ENCODE data around the gene LRRC37A. TPM values are rescaled to one million over a fixed set of nuclear protein-coding genes. Genes with fewer than 3 reads are reported as not detected.
"Not testable (repeated sequence)": the region's sequence is repeated elsewhere in the genome, so short reads cannot be mapped to it uniquely, and the experiment has no call there.

Gene LRRC37A
- polyA plus RNA-seq, 4 donors, result 0.27 to 5.9 (median 1.5) TPM

DNA sequence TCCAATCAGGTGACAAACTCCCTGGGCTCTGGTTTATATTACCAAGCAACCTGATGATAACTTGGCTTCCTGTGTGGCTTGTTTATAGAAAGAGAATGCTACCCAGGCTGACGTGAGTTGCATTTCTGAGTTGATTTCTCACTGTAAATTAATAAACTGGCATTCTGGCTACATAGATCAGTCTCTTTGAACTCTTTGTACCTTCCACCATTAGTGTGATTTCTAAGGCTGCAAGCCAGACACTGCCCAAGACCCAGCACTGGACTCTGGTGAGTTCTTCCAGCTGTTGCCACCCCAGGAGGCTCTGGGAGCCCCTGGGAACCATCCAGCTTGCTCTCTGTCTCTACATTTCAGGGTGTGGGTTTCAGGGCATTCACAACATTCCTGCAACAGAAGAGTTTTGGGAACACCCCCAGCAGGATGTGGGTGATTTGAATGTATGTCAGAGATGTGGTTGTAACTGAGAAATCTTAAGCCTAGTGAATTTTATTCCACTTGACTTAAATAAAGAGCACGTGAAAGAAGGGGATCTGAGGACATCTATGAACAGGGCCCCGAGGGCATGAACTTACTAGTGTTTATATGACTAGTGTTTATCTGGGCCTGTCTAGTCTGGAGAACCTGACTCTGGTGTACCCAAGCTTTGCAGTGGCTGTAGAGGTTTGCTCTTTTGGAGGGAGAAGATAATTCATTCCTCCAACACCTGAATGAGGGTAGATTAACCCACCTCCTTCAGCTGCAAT is 30.3 kb upstream of the LRRC37A start:
- Histone ChIP-seq H3K27ac (ENCODE audit: low read depth in 1 of 3, low read length in 2 of 3) (peak overlapping the region in 2 of 3 donors; percentile 60 to 74), H3K27me3 (ENCODE audit: control insufficient read depth in 3 of 3, insufficient read depth in 3 of 3, low read length in 3 of 3) (no peaks in the 10 kb centered on the region), H3K4me3 (ENCODE audit: low read depth in 1 of 3, low read length in 3 of 3) (no peak overlapping the region), H3K36me3 (ENCODE audit: control insufficient read depth in 3 of 3, insufficient read depth in 2 of 3, low read depth in 1 of 3, low read length in 3 of 3) (no peaks in the 10 kb centered on the region), H3K4me1 (ENCODE audit: control insufficient read depth in 3 of 3, insufficient read depth in 2 of 3, low read depth in 1 of 3, low read length in 2 of 3) (peaks cover 0 to 13% (median 0%) of the 10 kb centered on the region in 3 donors), H3K9me3 (ENCODE audit: control insufficient read depth in 2 of 2, insufficient read depth in 1 of 2, low read depth in 1 of 2, low read length in 1 of 2) (no peaks in the 10 kb centered on the region)
- no peak for FAIRE-seq
- 46 to 55% (median 48%) methylated on average over 3 of the region's 3 CpGs for WGBS, 3 donors
- peak; percentile 37 to 42 for DNase-seq

DNA sequence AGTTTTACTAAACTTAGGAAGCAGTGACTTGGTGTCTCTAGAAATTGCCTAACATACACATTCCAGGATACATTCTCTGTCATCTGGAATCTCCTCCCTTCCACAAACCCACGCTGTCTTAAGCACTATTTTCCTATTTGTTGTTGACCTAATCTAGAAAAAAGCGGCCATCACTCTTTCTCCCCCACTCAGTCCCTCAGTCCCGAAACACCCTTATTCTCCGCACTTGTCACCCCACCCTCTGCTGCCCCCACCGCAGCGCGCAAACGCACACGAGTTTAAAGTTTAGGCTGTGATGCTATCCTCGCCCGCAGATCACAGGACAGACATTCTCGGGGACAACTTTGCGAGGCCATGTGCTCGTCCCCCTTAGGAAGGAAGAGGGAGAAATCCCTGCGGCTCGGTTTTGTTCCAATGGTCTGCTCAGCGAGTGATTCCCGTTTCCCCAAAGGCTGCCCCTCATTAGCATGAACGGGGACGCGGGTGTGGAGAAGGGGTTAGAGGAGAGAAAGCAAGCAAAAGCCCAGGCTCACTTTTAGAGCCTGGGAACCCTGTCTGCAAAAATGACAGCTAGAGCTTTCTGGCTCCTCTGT is 28.8 kb upstream of the LRRC37A start:
- peaks cover 0 to 13% (median 0%) of the 10 kb centered on the region in 3 donors for H3K4me1 ChIP-seq (ENCODE audit: control insufficient read depth in 3 of 3, insufficient read depth in 2 of 3, low read depth in 1 of 3, low read length in 2 of 3)
- peak overlapping the region; percentile 85 to 93 (median 88) for H3K27ac ChIP-seq (ENCODE audit: low read depth in 1 of 3, low read length in 2 of 3)
- not testable (repeated sequence) for H3K36me3 ChIP-seq (ENCODE audit: control insufficient read depth in 3 of 3, insufficient read depth in 2 of 3, low read depth in 1 of 3, low read length in 3 of 3); H3K27me3 ChIP-seq (ENCODE audit: control insufficient read depth in 3 of 3, insufficient read depth in 3 of 3, low read length in 3 of 3); H3K9me3 ChIP-seq (ENCODE audit: control insufficient read depth in 2 of 2, insufficient read depth in 1 of 2, low read depth in 1 of 2, low read length in 1 of 2); FAIRE-seq
- DNase-seq, result peak in 1 of 2 donors; percentile 59
- 15 to 27% (median 22%) methylated on average over 21 of the region's 21 CpGs for WGBS, 3 donors
- peak overlapping the region; percentile 23 to 76 (median 58) for H3K4me3 ChIP-seq (ENCODE audit: low read depth in 1 of 3, low read length in 3 of 3)

DNA sequence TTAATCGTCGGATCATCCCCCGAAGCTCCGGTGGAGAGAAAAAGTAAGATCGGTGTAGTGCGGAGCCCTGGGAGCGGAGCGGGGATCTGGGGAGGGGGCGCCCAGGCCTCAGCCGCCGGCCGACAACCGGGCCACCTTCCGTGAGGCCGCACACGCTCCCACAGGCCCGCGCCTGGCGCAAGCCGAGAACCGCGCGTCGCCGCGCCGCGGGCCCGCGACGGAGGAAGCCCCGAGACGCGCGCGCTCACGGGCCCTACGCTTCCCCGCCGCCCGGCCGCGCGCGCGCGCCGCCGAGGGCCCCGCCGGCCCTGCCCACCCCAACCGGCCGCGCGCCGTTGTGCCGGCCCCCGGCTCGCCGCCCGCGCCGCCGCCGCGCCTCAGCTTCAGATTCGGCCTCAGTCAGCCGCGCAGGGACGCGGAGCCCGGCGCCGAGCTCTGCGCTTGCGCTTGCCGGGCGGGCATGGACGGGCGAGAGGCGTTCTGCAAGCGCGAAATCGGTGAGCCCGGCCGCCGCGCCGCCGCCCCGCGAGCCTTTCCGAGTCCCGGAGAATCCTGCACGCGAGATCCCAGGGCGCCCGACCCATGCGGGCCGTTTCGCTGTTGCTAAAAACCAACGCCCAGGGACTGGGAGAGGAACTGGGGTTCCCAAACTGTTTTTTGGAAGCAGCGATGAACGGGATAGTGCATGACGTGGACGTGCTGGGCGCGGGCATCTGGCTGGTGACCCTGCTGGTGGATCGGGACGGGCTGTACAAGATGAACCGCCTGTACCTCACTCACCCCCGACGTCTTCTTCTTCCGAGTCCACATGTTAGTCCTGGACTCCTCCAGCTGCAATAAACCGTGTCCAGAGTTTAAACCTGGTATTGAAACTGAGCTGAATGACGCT is 28.0 kb upstream of the LRRC37A start:
- Histone ChIP-seq H3K27ac (ENCODE audit: low read depth in 1 of 3, low read length in 2 of 3) (peak overlapping the region; percentile 85 to 96 (median 91)), H3K4me3 (ENCODE audit: low read depth in 1 of 3, low read length in 3 of 3) (peak overlapping the region; percentile 58 to 76 (median 66)), H3K9me3 (ENCODE audit: control insufficient read depth in 2 of 2, insufficient read depth in 1 of 2, low read depth in 1 of 2, low read length in 1 of 2) (no peaks in the 10 kb centered on the region), H3K36me3 (ENCODE audit: control insufficient read depth in 3 of 3, insufficient read depth in 2 of 3, low read depth in 1 of 3, low read length in 3 of 3) (no peaks in the 10 kb centered on the region), H3K4me1 (ENCODE audit: control insufficient read depth in 3 of 3, insufficient read depth in 2 of 3, low read depth in 1 of 3, low read length in 2 of 3) (peaks cover 0 to 13% (median 0%) of the 10 kb centered on the region in 3 donors), H3K27me3 (ENCODE audit: control insufficient read depth in 3 of 3, insufficient read depth in 3 of 3, low read length in 3 of 3) (peaks cover 0 to 2% (median 0%) of the 10 kb centered on the region in 3 donors)
- 1% methylated on average over 57 to 116 of the region's 116 CpGs for WGBS, 3 donors
- FAIRE-seq, result no peak
- DNase-seq, result peak; percentile 85 to 94

DNA sequence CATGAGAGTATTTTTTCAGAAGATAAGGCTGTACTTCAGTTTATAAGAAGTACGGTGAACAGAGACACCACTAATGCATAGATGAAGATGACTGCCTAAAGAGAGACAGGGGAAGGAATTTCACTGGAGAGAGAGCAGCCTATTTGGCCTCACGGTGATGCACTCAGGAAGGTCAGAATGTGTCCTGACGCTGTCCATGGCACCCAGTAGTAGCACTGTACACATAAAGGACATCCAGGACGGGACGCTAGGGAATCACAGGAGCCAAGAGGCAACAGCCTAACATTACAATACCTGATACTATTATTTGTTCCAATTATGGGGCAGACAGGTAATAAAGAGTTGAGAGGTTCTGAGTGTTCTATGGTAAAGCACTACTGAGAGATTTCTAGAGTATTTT is 24.9 kb upstream of the LRRC37A start:
- H3K36me3 ChIP-seq (ENCODE audit: control insufficient read depth in 3 of 3, insufficient read depth in 2 of 3, low read depth in 1 of 3, low read length in 3 of 3), result no peaks in the 10 kb centered on the region
- FAIRE-seq, result no peak
- peaks cover 0 to 2% (median 0%) of the 10 kb centered on the region in 3 donors for H3K27me3 ChIP-seq (ENCODE audit: control insufficient read depth in 3 of 3, insufficient read depth in 3 of 3, low read length in 3 of 3)
- H3K27ac ChIP-seq (ENCODE audit: low read depth in 1 of 3, low read length in 2 of 3), result no peak overlapping the region
- DNase-seq, result no peak
- H3K9me3 ChIP-seq (ENCODE audit: control insufficient read depth in 2 of 2, insufficient read depth in 1 of 2, low read depth in 1 of 2, low read length in 1 of 2), result no peaks in the 10 kb centered on the region
- 20 to 55% (median 41%) methylated on average over 5 of the region's 5 CpGs for WGBS, 3 donors
- no peak overlapping the region for H3K4me3 ChIP-seq (ENCODE audit: low read depth in 1 of 3, low read length in 3 of 3)
- peaks cover 0 to 13% (median 0%) of the 10 kb centered on the region in 3 donors for H3K4me1 ChIP-seq (ENCODE audit: control insufficient read depth in 3 of 3, insufficient read depth in 2 of 3, low read depth in 1 of 3, low read length in 2 of 3)

DNA sequence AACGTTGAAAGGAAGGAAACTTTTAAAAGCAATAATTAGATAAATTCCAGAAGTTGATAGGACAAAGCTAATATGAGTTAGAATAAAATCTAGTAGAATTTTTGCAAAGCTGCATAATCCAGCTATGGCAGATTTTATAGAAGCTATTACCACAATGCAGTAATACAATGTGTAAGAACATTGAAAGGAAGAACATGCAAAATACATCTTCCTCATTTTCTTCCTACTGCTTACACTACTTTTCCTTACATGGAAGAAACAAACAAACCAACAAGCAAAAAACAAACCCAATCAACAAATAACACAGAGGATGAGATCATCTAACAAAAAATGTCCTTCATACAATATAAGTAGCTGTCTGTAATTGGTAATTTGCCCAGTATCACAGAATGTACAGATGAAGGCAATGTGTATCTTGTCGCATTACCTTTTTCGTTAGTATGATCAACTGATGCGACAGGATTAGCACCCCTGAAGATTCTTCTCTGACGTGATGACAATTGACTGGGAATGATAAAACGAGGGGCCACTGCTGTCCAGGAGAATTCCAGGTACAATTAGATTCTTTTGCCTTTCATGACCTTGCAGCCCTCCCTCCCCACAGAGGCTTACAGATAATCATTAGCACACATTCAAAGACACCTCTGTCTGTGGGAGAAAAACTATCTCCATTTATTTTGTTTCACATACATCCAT is 21.2 kb upstream of the LRRC37A start:
- no peak overlapping the region for H3K4me3 ChIP-seq (ENCODE audit: low read depth in 1 of 3, low read length in 3 of 3)
- no peaks in the 10 kb centered on the region for H3K36me3 ChIP-seq (ENCODE audit: control insufficient read depth in 3 of 3, insufficient read depth in 2 of 3, low read depth in 1 of 3, low read length in 3 of 3)
- WGBS, 3 donors, result 69 to 77% (median 71%) methylated on average over 6 of the region's 6 CpGs
- H3K4me1 ChIP-seq (ENCODE audit: control insufficient read depth in 3 of 3, insufficient read depth in 2 of 3, low read depth in 1 of 3, low read length in 2 of 3), result no peaks in the 10 kb centered on the region
- DNase-seq, result no peak
- H3K27ac ChIP-seq (ENCODE audit: low read depth in 1 of 3, low read length in 2 of 3), result no peak overlapping the region
- no peak for FAIRE-seq
- H3K27me3 ChIP-seq (ENCODE audit: control insufficient read depth in 3 of 3, insufficient read depth in 3 of 3, low read length in 3 of 3), result peaks cover 0 to 2% (median 0%) of the 10 kb centered on the region in 3 donors
- H3K9me3 ChIP-seq (ENCODE audit: control insufficient read depth in 2 of 2, insufficient read depth in 1 of 2, low read depth in 1 of 2, low read length in 1 of 2), result no peaks in the 10 kb centered on the region

DNA sequence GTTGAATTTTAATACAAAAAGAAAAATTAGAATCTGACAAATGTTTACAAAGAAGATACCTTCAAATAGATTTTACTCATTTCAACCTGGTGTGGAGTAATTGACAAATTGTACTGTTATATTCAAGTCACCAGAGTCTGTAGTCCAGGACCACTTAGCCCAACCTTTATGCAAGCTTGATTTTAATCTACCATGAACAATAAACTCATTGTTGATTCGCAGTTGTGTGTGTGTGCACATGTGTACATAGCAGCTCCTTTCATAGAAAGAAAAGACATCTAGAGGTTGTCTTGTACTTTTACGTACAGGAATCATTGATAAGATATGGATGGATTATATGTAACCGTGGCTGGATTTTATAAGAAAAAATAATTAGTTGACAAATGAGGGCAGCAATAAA is 20.7 kb upstream of the LRRC37A start:
- H3K27me3 ChIP-seq (ENCODE audit: control insufficient read depth in 3 of 3, insufficient read depth in 3 of 3, low read length in 3 of 3), result peaks cover 0 to 2% (median 0%) of the 10 kb centered on the region in 3 donors
- no peaks in the 10 kb centered on the region for H3K36me3 ChIP-seq (ENCODE audit: control insufficient read depth in 3 of 3, insufficient read depth in 2 of 3, low read depth in 1 of 3, low read length in 3 of 3)
- WGBS, 3 donors, result 23 to 66% (median 42%) methylated on average over 3 of the region's 3 CpGs
- no peak overlapping the region for H3K27ac ChIP-seq (ENCODE audit: low read depth in 1 of 3, low read length in 2 of 3)
- no peaks in the 10 kb centered on the region for H3K9me3 ChIP-seq (ENCODE audit: control insufficient read depth in 2 of 2, insufficient read depth in 1 of 2, low read depth in 1 of 2, low read length in 1 of 2)
- DNase-seq, result no peak
- no peak for FAIRE-seq
- H3K4me1 ChIP-seq (ENCODE audit: control insufficient read depth in 3 of 3, insufficient read depth in 2 of 3, low read depth in 1 of 3, low read length in 2 of 3), result no peaks in the 10 kb centered on the region
- no peak overlapping the region for H3K4me3 ChIP-seq (ENCODE audit: low read depth in 1 of 3, low read length in 3 of 3)

DNA sequence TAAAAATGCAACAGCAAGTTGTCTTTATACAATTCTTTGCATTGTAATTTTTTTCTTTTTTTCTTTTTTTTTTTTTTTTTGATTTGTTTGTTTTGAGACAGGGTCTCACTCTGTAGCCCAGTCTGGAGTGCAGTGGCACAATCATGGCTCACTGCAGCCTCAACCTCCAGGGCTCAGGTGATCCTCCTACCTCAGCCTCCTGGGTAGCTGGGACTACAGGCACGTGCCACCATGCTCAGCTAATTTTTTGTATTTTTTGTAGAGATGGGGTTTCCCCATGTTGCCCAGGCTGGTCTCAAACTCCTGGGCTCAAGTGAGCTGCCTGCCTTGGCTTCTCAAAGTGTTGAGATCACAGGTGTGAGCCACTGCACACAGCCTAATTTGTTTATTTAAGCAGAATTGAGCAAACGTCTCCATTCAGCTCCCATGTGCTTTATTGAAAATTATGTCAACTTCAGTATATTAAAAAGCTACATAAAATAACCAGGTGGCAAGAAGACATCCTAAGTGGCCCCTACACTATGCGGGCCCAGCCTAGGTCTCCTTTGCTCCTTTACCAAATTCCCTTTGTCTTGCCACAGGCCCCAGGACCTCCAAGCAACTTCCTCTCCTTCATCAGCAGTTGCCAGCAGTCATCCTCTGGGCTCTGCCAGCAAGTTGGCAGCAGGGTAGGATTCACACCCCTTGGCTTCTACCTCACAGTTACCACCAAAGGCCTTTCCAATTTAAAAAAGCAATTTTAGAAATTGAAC is 18.0 kb upstream of the LRRC37A start:
- not testable (repeated sequence) for DNase-seq; FAIRE-seq; H3K4me1 ChIP-seq (ENCODE audit: control insufficient read depth in 3 of 3, insufficient read depth in 2 of 3, low read depth in 1 of 3, low read length in 2 of 3); H3K4me3 ChIP-seq (ENCODE audit: low read depth in 1 of 3, low read length in 3 of 3); H3K27me3 ChIP-seq (ENCODE audit: control insufficient read depth in 3 of 3, insufficient read depth in 3 of 3, low read length in 3 of 3); H3K9me3 ChIP-seq (ENCODE audit: control insufficient read depth in 2 of 2, insufficient read depth in 1 of 2, low read depth in 1 of 2, low read length in 1 of 2); H3K27ac ChIP-seq (ENCODE audit: low read depth in 1 of 3, low read length in 2 of 3); H3K36me3 ChIP-seq (ENCODE audit: control insufficient read depth in 3 of 3, insufficient read depth in 2 of 3, low read depth in 1 of 3, low read length in 3 of 3)
- WGBS, 3 donors, result 62 to 74% (median 71%) methylated on average over 3 of the region's 3 CpGs
